Astrocyte of the spinal cord (primary cell): ENCODE results near the gene FCN3.
A peak's percentile ranks its signal among the peaks of the same experiment; 100 is the strongest.

ENCODE experiments used
- DNase-seq: peaks from one replicate; pipeline ENCODE4 v3.0.0; 2011; ENCODE audit warnings: low read depth, low spot score
- H3K4me3 ChIP-seq: 2 replicates; pipeline ENCODE4 v1.5.1; 2011; ENCODE audit warnings: low read depth, mild to moderate bottlenecking, low read length, moderate library complexity
- CTCF ChIP-seq: IDR thresholded peaks from 2 replicates; pipeline ENCODE4 v1.5.1; 2012; ENCODE audit warnings: low read depth, mild to moderate bottlenecking, low read length, inconsistent platforms
- in situ Hi-C: cut with HindIII; loops from 2 replicates; pipeline ENCODE4 v1.10.0; 2017; ENCODE audit warnings: low sequenced_read_pairs

FCN3 gene

GRCh38 chr1:27399251-27400025 lies 24.8 kb upstream of the FCN3 start:
- TF ChIP-seq CTCF = no peak
- in situ Hi-C loops = no loop called here
- DNase-seq = no peak
- no peak overlapping the region for H3K4me3 ChIP-seq

GRCh38 chr1:27398405-27399149 lies 24.0 kb upstream of the FCN3 start:
- no peak for TF ChIP-seq CTCF
- in situ Hi-C loops = no loop called here

GRCh38 chr1:27397749-27398148 lies 23.1 kb upstream of the FCN3 start:
- DNase-seq = no peak
- no peak for TF ChIP-seq CTCF
- in situ Hi-C loops = no loop called here
- no peak overlapping the region for H3K4me3 ChIP-seq

More at GRCh38 chr1:27398405-27399149, 24.0 kb upstream of the FCN3 start:
- H3K4me3 ChIP-seq = no peak overlapping the region
- no peak for DNase-seq

- in situ Hi-C loops = no loop called here
- DNase-seq = no peak
- no peak for TF ChIP-seq CTCF
- no peak overlapping the region for H3K4me3 ChIP-seq
Observed at GRCh38 chr1:27397110-27397509, 22.5 kb upstream of the FCN3 start.

- TF ChIP-seq CTCF = peak; percentile 97
- no peak overlapping the region for H3K4me3 ChIP-seq
- in situ Hi-C loops = no loop called here
- peak; percentile 53 for DNase-seq
Observed at GRCh38 chr1:27395441-27396195, 21.0 kb upstream of the FCN3 start.

- DNase-seq = no peak
- no peak for TF ChIP-seq CTCF
- in situ Hi-C loops = no loop called here
- H3K4me3 ChIP-seq = no peak overlapping the region
Observed at GRCh38 chr1:27394925-27395324, 20.3 kb upstream of the FCN3 start.
